Fibroblast of skin of right biceps (primary cell): Measurements from ENCODE around the gene TSPOAP1.

Experiments used
- DNase-seq: peaks from one replicate; pipeline ENCODE4 v3.0.0-alpha.2; 2013

TSPOAP1 gene

DNA sequence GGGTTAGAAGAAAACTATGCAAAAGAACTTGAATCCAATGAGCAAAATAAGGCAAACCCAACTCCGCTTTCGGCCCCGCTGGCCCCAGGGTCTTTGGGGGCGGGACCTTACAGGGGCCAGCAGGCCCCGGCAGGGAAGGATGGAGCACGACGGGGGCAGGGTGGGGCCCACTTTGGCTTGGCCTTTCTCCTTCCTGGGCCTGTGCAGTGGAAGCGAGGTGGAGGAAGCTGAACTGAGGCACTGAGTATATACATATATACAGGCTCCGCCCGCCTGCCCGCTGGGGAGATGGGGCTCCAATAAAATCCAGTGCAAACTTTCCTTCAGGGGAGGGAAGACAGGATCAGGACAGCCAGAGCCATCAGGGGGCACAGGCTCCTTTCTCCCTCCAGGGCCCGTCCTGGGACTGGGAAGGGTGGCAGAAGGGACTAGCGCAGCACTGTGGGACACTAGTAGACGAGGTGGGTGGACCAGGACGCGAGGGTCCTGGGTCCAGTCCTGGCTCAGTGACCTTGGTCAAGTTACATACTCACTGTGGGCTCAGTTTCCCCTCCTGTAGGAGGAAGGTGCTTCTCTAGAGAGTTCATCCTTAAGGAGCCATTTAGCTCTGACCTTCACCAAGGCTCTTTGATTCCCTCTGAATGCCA, 27.0 kb downstream of the TSPOAP1 start:
- DNase-seq = no peak

DNA sequence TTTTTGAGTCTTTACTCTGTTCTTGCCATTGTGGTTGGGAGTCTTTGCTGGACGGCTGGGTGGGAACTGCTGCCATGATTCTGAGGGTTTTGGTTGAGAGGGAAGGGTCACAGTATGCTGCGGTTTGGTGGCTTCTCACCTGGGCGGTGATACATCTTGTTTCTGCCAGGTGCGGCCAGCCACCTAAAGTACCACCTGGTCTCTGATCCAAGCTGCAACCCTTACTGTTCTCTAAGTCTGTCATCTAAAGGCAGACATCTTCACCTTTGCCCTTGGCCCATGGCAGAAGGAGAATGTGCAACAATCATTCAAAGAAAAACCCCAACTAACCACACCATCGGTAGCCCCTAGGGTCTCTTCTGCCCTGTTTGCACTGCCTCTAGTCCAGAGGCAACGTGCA, 28.3 kb downstream of the TSPOAP1 start:
- DNase-seq = no peak

DNA sequence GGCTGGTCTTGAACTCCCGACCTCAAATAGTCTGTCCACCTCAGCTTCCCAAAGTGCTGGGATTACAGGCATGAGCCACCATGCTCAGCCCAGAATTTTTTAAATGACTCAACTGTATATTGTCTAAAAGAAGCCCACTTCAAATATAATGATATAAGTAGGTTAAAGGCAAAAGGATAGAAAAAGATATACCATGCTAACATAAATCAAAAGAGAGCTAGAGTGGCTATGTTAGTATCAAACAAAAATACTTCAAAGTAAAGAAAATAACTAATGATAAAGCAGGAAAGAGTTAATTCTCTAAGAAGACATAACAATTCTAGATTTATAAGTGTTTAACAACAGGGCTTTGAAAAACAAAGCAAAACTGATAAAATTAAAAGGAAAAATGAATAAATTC, 34.6 kb downstream of the TSPOAP1 start:
- no peak for DNase-seq

DNA sequence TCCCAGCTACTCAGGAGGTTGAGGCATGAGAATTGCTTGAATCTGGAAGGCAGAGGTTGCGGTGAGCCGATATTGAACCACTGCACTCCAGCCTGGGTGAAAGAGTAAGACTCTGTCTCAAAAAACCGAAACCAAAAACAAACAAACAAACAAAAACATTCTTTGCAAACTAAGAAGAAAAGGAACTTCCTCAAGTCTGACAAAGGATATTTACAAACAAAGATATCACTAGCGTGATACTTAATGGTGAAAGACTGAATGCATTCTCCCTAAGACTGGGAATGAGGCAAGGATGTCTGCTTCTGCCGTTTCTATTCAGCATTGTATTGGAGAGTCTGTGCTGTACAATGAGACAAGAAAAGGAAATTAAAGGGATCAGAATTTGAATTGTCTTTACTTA, 37.3 kb downstream of the TSPOAP1 start:
- DNase-seq = no peak

- no peak for DNase-seq
These were observed 38.7 kb downstream of the TSPOAP1 start for GRCh38 chr17:58289869-58290268.

DNA sequence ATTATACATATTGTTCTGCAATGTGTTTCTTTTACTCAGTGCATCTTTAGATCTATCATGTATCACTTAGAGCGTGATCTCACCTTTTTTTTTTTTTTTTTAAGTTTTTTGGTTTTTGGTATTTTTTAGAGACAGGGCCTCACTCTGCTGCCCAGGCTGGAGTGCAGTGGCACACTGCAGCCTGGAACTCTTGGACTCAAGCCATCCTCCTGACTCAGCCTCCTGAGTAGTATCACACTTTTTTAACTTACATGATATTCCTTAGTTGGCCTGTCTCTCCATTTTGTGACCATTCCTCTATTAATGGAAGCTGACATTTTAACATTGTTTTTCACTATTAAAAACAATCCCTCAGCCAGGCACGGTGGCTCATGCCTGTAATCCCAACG, 43.2 kb downstream of the TSPOAP1 start:
- DNase-seq = peak; percentile 24

- DNase-seq = no peak
These were observed 43.8 kb downstream of the TSPOAP1 start for GRCh38 chr17:58284613-58285421.

DNA sequence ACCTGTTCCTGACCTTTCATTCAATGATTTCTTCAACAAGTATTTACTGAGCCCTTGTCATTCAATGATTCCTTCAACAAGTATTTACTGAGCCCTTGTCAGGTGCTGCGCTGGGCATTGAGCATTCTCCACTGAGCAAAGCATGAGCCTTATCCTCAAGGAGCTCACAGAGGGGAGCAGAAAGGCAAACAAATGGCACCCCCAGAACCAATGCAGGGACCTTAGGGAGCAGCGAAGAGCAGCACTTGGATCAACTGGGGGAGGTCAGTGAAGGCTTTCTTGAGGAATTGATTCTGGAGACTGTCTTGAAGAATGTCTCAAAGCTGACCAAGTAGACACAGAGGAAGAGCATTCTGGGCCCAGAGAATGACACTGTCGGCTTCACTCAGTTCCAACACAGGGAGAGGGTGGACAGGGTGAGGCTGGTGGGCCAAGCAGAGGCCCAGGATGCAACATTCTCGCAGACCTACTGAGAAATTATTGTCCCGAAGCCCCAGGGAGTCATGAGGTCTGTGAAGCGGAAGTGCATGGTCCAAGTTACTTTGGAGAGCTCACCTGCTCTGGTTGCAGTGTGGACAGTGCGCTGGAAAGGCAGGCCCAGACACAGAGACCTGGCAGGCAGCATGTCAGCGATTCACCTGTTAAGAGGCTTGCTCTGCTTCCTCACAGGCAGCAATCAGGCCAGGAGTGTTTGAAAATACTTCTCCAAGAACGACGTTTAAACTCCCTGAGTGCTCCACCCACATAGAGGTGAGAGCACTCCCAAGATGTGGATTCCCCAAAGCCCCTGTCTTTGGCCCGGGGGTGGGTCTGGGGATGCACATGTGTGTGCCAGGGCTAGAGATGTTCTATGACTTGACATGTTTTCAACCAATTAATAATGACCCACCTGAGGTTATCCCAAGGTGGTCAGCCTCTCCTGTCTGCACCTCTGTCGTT, 44.7 kb downstream of the TSPOAP1 start:
- no peak for DNase-seq

- no peak for DNase-seq
These were observed 46.2 kb downstream of the TSPOAP1 start for GRCh38 chr17:58282442-58282841.

DNA sequence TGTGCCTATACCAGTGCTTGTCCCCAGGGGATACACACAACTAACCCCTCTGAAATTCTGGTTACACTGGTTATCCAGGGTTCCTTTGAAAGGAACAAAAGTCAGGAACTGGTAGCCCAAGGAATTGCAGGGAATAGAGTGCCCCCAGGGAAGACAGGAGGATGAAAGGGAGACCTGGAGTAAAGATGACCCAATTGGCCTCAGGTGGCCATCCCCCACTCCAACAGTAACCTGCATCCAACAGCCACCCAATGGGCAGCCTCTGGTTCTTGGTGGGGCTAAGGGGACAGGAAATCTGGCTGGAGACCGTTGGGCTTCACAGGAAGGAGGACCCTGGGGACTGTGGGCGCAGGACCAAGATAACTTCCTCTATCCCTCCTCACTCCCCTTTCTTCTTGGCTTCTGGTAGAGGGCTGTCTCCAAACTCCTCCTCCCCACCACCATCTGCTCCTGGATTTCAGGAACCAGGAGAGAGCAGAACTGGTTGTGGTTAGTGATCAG, 47.0 kb downstream of the TSPOAP1 start:
- no peak for DNase-seq

GRCh38 chr17:58280480-58281217, 47.9 kb downstream of the TSPOAP1 start, which contains the start of gene MPO:
TSS of gene MPO (minus strand) at chr17:58280935. CDS start at chr17:58280758, 177 bp downstream.
- no peak for DNase-seq

- no peak for DNase-seq
These were observed 48.7 kb downstream of the TSPOAP1 start for GRCh38 chr17:58279736-58280479.

- DNase-seq = no peak
These were observed 49.4 kb downstream of the TSPOAP1 start for GRCh38 chr17:58279016-58279711.

- DNase-seq = no peak
These were observed 50.0 kb downstream of the TSPOAP1 start for GRCh38 chr17:58278661-58279015.

GRCh38 chr17:58277802-58278595, 50.6 kb downstream of the TSPOAP1 start:
- no peak for DNase-seq

- peak; percentile 7 for DNase-seq
These were observed 51.3 kb downstream of the TSPOAP1 start for GRCh38 chr17:58277107-58277801.

- DNase-seq = no peak
These were observed 52.2 kb downstream of the TSPOAP1 start for GRCh38 chr17:58276423-58276822.

GRCh38 chr17:58275417-58275816, 53.2 kb downstream of the TSPOAP1 start:
- no peak for DNase-seq

- DNase-seq = no peak
These were observed 55.0 kb downstream of the TSPOAP1 start for GRCh38 chr17:58273453-58274104.
